ENCODE measurements around the gene COG4.

The COG4 gene

GRCh38 chr16:70430667-70431536 is 92.5 kb downstream of the COG4 start:
- no peak for DNase-seq

Data from NCI-H1048 (cell line).